ENCODE data around the gene TXLNB.
"Not testable (repeated sequence)": the region's sequence is repeated elsewhere in the genome, so short reads cannot be mapped to it uniquely, and the experiment has no call there.

Gene TXLNB

DNA sequence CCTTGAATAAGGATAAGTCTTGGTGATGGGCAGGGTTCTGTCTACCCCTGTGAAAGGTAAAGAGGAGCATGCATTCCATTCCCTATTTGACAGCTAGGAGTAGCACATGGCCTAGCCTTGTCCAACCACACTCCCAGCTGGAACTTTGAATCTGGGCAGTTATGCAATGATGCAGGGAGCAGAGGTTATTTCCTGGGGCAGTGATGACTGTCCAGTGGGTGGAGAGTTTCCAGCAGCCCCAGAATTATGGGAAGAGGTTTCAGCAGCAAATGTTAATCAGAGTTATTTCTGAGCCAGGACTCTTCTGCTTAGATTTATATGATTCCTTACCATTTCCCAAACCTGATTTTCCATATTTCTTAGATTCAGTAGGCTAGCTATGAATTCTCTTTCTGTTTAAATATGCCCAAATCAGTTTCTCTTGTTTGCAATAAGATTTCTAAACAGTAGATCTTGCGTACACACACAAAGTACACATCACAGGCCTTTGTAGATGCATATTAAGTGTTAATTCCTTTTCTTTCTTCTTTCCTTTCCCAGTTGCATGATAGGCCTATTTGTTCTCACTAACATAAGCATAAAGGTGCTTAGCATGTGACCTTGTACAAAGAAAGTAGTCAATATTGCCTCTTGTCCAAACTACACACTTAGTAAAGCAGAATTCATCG lies 17.3 kb upstream of the TXLNB start:
- no peak for DNase-seq

DNA sequence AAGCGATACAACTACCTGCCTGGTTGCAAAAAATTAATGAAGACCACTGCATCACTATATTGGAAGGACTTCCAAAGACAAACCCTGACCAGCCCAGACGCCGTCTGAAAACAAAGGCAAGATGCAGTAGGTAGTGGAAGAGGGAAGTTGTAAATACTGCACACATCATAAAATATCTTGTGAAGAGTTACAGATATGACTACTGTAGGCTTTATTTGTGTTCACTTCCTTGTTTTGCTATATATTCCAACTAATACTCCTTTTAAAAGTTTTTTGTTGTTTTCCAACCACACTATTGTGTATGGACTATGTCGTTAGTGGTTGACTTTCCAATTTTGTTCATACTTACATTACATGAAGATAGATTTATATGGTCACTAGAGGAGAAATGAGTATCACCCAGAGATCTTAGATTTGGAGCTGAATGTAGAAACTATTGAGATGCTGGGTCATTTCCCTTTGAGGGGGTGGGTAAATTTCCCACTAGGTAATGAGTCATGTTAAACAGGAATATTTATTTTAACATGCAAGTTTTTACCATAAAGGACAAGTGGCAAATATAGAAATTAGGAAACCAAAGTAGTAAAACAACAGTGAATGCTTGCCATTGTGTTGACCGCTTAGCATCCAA lies 16.6 kb upstream of the TXLNB start:
- DNase-seq, result no peak

DNA sequence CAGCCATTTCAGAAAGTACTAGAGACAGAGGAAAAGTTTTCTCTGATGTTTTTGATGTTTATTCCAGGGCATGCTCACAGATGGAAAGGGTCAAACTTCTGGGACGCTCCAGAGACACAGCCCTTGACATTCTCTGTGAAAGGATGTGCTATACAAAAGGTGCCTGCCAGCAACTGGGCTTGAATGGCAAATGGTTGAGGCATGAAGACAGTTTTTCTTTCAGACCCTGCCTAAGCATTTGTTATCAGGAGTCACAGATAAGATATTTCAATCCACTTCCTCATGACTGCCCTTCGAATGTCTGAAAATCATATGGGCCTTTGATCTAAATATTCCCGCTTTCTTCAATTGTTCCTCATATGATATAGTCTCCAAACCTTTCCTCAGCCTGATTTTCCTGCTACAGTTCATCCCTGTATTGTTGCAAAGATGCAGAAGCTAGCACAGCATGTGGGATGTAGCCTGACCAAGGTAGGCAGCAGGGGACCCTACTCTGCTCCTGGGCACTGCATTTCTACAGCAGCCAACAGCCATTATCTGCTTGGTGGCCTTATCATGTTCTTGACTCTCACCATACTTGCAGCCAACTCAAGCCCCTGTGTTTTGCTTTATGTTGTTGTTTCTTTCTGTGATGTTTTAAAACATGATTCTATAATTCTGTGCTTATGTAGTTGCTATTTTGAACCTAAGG lies 14.6 kb upstream of the TXLNB start:
- DNase-seq, result no peak

DNA sequence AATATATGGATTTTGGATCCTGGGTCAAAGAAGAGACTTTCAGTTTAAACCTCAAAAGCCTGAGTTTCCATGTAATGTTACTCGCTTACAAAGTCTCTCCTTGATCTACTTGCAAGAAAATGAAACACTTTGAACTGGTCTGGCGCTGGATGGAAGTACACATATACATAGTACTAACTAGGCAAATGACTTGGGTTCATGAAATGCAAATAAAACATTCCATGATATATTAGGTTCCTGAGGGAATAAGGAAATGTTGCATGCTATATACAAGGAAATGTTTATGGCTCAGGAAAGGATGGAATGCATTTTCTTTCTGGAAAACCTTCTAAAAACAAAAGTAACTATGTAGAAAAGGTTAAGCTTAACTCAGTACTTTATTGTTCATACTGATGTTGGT lies 11.4 kb upstream of the TXLNB start:
- DNase-seq, result no peak

DNA sequence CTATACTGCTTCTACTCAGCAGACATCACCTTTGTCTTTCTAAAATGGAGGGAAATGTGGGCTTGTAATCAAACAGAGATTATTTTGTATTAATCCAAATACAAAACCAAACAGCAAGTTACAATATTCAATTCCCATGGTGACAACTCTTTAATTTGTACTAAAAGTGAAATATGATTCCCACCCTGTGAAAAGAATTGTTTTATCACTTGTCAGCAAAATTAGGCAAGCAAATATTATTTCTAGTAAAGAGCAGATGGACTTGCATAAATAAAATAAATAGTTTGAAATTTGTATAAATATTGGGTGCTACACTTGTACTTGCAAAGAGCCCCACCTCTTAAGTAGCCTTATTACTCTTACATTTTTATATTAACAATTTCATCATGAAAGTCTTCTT lies 6.1 kb upstream of the TXLNB start:
- DNase-seq, result no peak

DNA sequence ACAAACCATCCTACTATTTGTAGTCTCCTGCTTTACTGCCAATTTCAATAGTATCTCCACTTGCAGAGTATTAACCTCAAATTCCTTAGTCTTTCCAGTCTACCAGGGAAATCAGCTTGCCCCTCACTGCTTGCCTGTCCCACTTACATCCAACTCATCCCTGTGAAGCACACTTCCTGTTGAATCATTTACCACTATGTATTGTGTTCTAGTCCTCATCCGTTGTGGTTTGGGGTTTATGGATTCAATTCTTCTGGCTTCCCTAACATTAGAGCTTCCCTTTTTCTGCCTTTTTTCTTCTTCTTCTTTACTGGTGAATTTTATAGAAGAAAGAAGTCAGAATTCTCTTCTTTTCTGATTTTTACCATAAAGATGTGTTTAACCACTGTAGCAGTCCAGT lies 5.1 kb upstream of the TXLNB start:
- DNase-seq, result no peak

DNA sequence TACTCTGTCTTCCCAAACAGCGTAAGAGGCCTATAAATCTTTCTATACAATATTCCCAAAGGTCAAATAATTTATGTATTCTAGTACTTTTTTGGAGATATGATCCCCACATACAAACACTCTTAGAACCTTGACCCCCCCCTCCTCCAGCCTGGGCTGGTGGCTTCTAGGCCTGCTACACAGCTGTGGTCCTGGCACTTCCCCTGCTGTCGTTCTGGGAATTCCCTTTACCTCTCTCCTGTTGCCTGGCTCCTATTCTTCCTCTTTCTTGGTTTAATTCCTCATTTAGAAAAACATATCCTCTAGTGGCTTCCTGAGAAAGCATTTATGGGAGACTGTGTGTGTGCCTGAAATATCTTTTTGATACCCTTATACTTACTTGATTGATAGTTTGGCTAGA lies 4.1 kb upstream of the TXLNB start:
- DNase-seq, result no peak

DNA sequence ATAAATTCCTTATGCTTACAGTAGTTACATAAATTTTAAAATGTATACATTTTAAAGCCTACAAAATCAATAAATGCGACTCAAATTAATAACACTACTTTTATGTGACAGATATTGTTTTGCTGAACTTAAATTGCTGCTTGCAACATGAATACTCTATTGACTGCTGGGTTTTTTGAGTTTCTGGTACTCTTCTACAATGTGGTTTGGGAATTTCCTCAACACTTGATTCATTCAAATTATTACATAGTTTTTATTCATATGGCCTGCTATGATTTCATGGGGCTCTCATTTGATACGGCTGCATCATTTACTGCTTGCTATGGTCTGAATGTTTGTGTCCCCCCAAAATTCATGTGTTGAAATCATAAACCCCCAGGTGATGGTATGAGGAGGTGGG lies 2.3 kb upstream of the TXLNB start:
- DNase-seq, result no peak

DNA sequence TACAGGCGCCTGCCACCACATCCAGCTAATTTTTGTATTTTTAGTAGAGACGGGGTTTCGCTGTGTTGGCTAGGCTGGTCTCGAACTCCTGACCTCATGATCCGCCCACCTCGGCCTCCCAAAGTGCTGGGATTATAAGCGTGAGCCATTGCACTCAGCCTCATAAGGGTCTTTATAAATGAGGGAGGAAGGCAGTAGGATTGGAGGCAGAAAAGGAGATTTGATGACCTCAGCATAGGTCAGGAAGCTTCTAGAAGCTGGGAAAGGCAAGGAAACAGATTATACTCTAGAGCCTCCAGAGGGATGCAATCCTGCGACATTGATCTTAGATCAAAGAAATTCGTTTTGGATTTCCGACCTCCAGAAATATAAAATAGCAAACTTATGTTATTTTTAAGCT lies 1.4 kb upstream of the TXLNB start:
- DNase-seq, result not testable (repeated sequence)

DNA sequence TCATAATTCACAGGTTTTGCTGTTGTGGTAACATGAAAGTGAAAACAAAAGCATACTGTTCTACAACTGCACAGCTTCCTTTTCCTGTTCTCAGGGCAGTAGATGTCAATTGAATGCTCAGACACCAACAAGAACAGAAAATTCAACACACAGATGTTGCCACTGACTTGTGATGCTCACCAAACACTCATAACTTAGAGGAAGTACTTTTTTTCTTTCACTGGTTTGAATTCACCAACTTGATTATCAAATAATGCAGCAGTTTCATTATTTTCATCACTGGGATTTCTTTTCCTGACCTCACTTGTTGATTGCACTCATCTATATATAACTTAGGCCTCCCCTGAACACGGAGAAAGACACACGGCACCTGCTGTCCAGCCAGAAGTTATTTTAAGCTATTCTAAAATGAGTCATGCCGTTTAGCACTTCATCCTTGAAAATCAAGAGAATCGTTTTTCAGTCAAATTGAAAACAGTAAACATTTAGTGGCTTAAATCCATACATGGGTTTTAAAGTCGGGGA lies 949 bp downstream of the TXLNB start:
- DNase-seq, result peak; percentile 27

DNA sequence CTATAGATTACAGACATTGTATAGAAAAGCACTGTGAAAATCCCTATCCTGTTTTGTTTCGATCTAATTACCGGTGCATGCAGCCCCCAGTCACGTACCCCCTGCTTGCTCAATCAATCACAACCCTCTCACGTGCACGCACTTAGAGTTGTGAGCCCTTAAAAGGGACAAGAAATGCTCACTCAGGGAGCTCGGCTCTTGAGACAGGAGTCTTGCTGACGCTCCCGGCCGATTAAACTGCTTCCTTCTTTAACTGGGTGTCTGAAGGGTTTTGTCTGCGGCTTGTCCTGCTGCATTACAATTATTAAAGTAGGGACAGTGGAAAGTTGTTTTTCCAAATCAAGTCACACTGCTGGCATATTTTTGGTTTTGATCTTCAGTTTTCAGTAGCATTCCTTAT lies 2.6 kb downstream of the TXLNB start:
- DNase-seq, result no peak

DNA sequence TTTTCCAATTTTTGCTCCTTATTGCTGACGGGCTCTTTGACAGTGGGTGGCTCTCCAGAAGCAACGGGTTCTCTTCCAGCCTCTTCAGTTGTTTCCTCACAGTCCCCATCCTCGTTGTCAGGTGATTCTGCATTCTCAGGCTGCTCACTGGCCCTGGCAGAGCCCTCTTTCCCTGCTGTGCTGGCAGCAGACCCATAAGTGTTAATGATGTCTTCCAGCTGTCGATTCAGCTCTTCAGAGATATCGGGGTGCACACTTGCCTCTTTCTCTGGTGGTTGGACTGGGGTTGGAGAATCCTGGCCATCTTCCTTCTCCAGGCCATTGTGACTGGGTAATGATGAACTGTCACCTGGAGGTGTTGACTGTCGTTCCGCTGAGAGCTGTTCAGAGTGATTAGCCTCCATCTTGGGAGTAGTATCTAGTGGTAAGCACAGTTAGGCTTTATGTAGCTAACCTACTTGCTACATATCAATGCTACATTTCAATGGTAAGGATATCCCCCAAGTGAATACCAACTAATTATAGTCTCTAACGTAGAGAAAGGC lies 3.2 kb downstream of the TXLNB start:
- DNase-seq, result no peak

DNA sequence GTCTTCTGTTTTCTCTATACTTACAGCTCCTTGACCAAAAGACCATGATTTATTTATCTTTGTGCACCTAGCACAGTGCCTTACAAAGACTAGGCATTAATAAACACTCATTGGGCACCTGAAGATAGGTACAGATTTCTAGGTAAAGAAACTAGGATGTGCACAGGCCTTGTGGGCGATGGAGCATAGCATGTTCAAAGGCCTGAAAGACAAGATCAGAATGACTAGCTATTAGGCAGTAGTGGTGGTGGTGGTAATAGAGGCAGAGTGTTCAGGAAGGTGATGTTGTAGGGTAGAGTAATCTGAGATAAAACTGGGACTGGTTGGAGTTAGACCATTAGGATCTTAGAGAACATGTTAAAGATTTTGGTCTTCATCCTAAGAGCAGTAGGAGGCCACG lies 3.9 kb downstream of the TXLNB start:
- no peak for DNase-seq

DNA sequence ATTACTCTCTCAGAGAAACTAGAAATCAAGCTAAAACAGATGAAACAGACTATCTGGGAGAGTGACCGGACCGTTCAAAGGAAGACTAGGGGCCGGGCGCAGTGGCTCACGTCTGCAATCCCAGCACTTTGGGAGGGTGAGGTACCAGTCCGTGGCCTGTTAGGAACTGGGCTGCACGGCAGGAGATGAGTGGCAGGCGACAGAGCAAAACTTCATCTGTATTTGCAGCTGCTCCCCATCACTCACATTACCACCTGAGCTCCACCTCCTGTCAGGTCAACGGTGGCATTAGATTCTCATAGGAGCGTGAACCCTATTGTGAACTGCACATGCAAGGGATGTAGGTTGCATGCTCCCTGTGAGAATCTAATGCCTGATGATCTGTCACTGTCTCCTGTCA lies 5.4 kb downstream of the TXLNB start:
- DNase-seq, result not testable (repeated sequence)

DNA sequence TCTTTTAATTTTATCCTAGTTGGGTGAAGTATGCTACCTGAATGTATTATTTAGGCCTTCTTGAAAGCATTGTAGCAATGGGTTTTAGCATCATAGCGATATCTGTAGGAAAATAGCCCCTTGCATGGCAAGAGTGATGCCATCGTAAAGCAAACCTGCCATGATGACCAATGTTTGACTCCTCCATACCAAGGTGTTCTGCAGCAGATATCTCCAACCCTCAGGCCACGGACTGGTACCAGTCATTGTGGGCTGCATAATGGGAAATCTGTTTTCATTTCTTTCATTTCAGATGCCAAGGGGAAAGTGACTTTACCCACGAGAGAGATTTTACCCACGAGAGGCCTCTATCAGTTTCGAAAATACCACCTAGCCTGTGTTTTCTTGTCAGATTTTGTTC lies 6.2 kb downstream of the TXLNB start:
- DNase-seq, result no peak

DNA sequence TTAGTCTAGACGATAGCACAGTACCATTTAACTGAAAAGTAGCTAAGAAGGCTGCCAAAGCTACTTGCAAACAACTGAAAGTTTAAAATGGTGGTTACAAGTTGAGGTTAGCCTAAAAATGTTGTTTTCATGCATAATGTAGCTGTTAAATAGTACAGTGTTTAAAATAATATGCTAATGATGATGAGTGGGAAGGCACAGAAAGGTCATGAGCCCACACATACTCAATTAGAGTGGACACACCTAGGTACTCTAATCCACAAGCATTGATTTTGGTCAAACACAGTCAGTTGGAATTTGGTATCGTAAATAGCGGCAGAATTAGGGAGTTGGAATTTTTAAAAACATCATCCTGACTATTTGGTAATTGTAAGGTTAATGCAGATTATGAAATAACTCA lies 7.0 kb downstream of the TXLNB start:
- DNase-seq, result no peak

DNA sequence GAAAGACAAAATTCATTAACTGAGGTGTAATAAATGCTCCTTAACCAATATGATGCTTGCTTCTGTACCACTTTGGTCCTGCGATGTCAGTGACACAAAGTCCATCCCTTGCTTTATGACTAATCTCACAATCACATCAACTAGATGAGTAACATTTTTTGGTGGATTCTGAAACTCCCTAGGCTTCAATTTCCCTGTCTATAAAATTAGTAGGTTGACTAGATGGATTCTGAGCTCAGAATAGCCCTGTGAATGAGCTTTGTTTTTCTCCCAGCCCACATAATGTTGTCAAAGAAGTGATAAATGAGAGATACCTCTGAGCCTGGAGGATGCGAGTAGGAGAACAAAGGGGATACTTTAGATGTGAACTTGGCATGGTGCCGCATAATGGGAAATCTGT lies 9.1 kb downstream of the TXLNB start:
- DNase-seq, result no peak

DNA sequence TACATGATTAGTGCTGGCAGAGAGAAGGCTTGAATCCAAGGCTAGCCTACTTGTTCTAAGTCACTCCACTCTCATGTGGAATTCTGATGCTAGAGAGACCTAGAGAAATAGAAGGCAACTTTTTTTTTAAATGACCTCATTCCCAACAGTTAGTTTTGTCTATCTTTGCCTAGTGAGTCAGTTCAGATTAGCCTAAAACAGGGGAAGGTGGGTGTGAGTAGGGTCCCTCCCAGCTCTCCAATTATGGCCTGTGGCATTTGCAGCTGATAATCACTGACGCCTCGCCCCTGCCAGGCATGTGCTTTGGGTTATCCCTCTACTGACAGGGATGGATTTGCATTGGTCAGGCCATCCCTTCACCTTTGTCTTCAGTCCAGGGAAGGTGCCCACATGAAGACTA lies 13.6 kb downstream of the TXLNB start:
- no peak for DNase-seq

DNA sequence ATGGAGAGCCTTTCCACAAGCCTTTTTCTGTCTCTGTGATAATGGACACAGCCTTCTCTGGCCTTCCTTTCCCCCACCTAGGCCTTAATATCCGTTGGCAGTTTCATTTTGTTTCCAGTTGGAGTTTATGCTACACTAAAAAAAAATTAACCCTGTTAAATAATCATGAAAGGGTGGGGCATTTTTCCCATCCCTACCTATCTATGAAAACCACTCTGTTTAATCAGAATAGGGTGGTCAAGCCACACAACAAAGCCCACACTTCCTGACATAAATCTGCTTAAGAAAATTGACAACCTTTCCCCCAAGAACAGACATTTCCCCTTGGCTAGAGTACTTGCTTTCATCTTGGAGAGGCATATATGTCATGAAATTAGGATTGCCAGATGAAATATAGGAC lies 14.2 kb downstream of the TXLNB start:
- DNase-seq, result no peak

DNA sequence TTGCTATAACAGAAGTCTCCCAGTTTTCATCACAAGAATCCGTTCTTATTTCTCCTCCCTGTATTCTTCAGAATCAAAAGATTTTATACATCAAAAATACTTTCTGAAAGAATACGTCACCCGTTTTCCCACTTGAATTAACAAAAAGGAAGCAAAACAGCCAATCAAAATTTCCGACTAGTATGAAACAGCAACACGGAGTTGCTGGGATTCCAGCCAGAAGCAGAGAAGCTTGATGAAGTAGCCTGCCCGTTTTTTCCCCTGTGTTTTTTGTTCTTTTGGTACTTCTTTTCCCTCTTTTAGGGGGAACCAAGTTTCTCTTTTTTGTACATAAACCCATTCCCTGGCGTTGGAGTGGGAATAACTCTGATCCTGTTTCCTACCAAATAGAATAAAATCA lies 14.6 kb downstream of the TXLNB start:
- no peak for DNase-seq

DNA sequence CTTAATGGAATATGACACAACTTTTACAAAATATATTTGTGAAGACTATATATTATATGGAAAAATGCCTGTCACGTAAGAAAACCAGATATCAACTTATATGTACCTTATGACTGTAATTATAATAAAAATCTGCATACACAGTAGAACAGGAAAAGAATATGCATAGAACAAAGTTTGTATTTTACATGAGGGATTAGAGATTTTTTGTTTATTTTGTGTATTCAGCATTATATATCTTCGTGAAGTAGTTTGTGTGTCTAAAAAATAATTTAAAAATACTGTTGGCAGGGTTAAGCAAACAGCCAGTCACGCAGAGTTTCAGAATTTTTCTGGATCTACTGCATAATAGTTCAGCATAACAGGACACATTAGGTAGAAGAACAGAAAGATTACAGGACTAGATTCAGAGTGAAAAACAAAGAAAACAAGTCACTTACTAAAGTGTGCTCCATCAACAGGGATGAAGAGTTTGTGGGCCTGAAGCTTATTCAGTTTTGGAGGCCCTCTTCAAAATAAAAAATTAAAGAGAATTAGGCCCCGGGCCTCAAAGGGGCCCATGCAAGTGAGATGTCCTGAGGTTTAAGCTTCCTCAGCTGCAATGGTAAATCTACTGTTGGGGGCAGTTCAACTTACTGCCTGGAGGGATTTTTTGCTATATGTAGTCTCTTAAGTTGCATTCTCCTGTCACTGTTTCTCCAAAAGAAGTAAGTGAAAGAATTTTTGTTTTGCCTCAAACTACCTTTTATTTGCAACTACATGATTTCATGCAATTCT lies 16.3 kb downstream of the TXLNB start:
- DNase-seq, result no peak

DNA sequence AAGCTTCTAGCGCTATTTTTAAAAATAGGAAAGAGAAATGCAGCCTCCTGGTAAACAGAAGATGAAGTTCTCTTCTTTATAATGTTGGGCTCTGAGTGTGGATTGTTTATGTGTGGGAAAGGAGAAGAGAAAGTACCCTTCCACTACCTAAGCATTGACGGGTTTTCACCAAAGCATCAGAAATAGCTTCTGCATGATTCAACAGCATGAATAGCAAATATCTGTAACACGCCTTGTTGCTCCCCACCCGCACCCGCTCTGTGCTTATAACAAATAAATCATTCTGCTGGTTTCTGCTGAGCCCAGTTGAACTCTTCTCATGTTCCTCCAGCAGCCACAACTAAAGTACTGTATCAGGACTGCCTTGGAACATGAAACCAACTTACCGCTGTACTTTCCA lies 20.7 kb downstream of the TXLNB start:
- no peak for DNase-seq

DNA sequence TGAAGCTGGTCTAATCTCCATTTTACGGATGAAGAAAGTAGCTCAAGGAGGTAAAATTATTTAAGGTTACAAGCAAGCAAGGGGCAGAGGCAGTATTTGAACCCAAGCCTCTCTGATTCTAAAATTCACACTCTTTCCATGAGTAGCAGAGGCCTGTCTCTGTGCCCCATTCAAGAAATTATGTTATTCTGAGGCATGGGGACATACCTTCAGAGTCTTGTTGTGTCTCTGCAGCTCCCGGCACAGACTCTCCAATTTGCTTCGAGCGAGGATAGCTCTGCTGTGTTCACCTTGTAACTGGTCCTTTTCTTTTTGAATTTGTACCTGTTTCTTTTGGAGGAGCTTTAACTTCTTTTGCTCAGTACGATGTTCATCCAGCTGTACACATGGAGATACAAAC lies 21.5 kb downstream of the TXLNB start:
- DNase-seq, result no peak
